HG03280 (cell line): ENCODE results near the gene MKI67.
"Not testable (repeated sequence)": the region's sequence is repeated elsewhere in the genome, so short reads cannot be mapped to it uniquely, and the experiment has no call there.

Experiments
- ATAC-seq: cut with Tn5 transposase; IDR thresholded peaks from one replicate; pipeline ENCODE4 v1.9.1; 2021; ENCODE audit warnings: mild to moderate bottlenecking, moderate library complexity; ENCODE audit not compliant: unreplicated experiment

MKI67 gene

GRCh38 chr10:128150561-128150960 lies 24.3 kb upstream of the MKI67 start:
- ATAC-seq = no peak

GRCh38 chr10:128150045-128150493 lies 23.8 kb upstream of the MKI67 start:
- peak; percentile 96 for ATAC-seq

DNA sequence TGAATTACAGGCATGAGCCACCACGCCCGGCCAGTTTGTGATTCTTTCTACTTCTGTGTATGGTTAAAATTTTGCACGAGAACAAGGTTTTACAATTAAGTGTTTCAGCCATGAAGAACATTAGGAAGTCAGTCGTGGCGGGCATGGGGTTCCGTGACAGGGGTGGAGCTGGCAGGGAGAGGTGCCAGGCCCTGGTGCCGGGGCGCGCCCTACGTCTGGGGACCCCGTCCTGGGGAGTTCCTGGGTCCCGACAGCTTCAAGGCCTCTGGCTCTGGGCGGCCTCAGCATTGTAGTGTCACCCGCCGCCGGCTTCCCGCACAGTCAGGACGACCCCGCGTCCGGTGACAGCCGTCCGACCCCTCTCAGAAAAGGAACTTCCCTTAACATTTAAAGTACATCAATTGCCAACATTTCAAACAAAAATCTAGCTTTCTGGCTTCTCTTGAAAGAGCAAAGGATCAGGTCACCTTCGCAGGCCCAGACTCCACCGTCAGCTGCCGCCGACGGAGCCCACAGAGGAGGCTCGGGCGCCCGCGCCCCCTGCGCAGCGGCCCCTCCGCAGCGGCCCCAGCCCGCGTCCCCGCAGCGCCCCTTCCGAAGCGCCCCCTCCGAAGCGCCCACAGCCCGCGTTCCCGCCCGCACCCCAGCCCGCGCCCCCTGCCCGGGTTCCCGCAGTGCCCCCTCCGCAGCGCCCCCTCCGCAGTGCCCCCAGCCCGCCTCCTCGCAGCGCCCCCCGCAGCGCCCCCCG lies 23.2 kb upstream of the MKI67 start:
- no peak for ATAC-seq

DNA sequence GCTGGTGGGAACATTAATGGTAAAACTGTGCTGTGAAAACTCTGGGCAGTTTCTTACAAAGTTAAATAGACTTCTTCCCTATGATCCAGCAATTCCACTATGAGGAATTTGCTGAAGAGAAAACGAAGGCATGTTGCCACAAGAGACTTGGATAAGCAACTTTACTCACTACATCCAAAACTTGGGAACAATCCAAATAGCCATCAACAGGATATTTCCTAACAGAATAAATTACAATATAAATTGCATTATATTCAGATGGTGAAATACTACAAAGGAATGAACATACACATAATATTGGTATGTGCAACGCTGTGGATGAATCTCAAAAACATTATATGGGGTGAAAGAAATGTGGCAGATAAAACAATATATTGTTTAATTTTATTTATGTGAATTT lies 21.4 kb upstream of the MKI67 start:
- ATAC-seq = no peak

- ATAC-seq = no peak
Observed at GRCh38 chr10:128147064-128147463, 20.8 kb upstream of the MKI67 start.

- no peak for ATAC-seq
Observed at GRCh38 chr10:128144547-128144946, 18.3 kb upstream of the MKI67 start.

- ATAC-seq = no peak
Observed at GRCh38 chr10:128143531-128143930, 17.3 kb upstream of the MKI67 start.

DNA sequence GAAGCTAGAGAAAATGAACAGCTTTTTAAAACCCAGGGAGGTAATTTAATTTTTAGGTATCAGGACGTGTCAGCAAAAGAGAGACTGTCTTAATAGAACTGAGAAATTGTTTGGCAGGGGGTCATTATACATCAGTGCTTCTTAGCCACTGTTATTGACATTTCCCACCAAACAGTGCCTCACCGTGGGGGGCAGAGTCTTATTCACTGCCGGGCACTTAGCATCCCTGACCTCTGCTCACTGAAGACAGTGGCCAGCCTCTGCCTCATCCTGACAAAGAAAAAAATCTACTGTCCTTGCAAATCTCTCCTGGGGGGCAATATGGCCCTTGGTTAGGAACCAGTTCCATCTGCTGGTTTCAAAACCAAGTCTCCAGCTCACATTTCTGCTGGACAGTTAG lies 14.2 kb upstream of the MKI67 start:
- ATAC-seq = no peak

- ATAC-seq = not testable (repeated sequence)
Observed at GRCh38 chr10:128138429-128138828, 12.2 kb upstream of the MKI67 start.

DNA sequence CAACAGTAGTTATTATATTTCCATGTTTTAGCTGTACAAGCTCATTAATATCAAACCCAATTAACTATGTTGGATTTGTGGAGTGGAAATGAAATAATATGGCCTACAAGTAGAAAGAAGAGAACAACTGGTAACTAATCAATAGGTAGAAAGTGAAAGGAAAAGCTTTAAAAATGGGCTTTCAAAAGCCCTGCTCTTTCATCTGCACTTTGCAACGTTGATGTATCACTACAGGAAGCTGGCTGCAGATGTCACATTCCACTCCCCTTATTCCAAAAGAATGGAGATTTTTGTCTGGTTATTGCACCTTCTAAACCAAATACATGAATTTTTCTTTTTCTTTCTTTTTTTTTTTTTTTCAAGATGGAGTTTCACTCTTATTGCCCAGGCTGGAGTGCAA lies 11.7 kb upstream of the MKI67 start:
- ATAC-seq = no peak

GRCh38 chr10:128130051-128130450 lies 3.8 kb upstream of the MKI67 start:
- no peak for ATAC-seq

- no peak for ATAC-seq
Observed at GRCh38 chr10:128128582-128128981, 2.4 kb upstream of the MKI67 start.

DNA sequence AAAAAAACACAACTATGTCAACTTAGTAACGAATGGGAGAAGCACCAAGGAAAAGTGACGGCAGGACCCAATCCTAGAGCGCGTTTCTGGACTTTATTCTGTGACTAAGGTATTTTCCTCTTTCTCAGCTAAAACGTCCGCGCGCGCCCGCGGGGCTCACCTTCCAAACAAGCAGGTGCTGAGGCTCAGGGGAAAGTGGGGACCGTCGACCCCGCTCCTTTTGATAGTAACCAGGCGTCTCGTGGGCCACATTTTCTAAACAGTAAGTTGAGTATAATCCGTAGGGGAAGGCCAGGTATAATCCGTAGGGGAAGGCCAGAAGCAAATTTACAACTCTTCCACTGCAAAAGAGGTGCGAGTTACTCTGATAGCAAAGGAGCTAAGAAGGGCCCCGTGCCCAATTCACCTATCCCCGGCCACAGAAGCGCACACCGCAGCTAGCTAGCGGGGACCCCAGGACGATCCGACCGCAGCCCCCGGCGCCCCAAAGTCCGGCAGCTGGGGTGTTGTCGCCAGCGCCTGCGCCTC lies 743 bp downstream of the MKI67 start:
- ATAC-seq = no peak

DNA sequence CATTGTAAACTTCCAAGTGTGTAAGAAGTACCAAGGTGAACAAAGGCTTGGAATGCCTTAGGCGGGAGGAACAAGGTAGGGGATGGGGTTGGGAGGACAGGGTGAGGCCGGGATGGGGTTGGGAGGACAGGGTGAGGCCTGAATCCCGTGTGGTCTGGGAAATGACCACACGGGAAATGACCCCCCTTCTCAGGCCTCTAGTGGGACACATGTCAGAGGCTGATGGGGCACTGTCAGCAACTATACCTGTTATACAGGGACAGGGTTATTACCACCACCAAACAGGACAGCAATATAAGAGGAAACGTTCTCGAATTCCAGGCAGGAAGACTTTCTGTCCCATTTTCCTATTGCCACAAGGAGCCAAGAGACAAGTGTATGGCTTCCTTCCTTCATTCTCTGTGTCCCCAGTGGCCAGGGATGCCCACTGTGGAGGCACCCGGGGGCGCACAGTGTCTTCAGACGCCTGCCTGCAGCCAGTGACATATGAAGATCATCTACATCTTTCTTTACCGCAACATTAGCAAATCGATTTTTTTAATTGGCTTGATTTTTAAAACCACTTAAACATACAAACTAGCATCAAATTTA lies 1.3 kb downstream of the MKI67 start:
- ATAC-seq = no peak

GRCh38 chr10:128123846-128124245 lies 2.4 kb downstream of the MKI67 start:
- no peak for ATAC-seq

- ATAC-seq = no peak
Observed at GRCh38 chr10:128122931-128123330, 3.3 kb downstream of the MKI67 start.

- no peak for ATAC-seq
Observed at GRCh38 chr10:128121750-128122412, 4.3 kb downstream of the MKI67 start.

DNA sequence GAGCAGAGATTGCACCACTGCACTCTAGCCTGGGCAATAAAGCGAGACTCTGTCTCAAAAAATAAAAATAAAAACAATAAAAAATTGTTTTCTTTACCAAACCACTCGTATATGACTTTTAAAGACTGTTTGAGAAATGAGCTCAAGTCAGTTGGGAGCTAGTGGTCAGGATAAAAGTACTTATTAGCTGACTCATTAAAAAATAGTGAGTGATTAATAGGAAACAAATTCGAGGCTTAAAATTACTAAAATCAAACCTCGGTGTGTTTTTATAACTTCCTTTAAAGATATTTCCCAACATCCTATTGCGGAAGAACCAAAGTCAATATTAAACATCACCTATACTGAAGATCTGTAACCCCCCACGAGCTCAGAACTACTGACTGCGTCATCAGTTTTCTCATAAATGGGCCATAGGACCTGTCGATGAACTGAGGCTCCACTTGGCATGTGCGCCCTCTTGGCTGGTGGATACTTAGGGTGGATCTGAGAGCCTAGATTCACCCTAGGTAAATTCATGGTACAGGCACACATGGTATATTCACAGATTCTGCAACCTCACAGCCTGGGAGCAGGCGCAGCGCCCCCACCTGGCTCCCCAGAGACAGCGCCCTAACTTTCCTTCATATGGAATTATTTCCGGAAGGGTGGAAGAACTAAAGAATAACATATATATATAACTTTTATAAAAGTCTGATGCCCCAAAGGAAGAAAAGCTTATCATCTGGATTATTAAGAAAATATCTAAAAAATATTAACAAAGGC lies 9.2 kb downstream of the MKI67 start:
- no peak for ATAC-seq

GRCh38 chr10:128116187-128116586 lies 10.0 kb downstream of the MKI67 start:
- ATAC-seq = no peak

DNA sequence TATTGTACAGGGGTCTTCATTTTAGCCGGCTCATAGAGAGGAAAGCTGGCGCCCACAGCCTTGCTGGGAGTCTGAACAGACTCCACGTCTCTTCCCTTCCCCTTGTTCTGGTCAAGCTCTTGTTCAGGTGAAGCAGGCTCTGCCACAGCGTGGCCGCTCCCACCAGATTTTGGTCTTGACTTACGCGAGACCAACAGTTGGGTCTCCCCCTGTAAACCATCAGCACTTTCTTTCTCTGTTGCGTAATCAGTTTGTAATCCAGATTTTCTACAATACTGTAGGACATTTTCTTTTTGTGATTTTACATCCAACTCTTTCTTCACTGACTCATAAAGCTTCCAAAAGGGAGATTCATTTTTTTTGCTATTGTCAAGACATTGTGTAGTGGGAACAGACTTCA lies 10.9 kb downstream of the MKI67 start:
- ATAC-seq = no peak

- ATAC-seq = no peak
Observed at GRCh38 chr10:128114901-128115300, 11.3 kb downstream of the MKI67 start.
